ENCODE measurements around the gene TMEM204. TPM values are rescaled to one million over a fixed set of nuclear protein-coding genes. Genes with fewer than 3 reads are reported as not detected.
A peak's percentile ranks its signal among the peaks of the same experiment; 100 is the strongest.

Gene TMEM204
- total and polyA plus RNA-seq, 2 donors (not counting 1 experiment from before 2014, with no cell fraction given) = 0.27 to 2.7 TPM

DNA sequence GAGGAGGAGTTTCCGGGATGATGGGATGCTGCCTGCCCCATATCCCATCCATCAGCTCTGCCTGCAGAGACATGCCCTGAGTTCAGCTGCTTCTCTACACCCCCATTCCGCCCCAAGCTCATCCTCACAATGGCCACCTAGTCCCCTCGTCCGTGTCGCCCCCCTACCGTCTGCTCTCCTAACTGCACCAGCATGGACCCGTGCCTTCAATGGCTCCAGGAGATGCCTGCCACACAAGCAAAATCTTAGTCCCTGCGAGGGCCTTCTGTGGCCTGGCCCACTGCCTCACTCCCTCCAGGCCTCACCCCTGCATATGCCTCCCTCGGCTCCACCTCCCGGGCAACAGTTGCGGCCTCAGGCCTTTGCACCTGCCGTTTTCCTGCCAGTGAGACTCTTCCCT lies 42.1 kb upstream of the TMEM204 start:
- POLR2A ChIA-PET = no interaction called here
- DNase-seq = no peak
- Histone ChIP-seq H3K4me1 (ENCODE audit: control insufficient read depth in 2 of 2, insufficient read depth in 2 of 2, low read length in 2 of 2) (peaks cover 17 to 25% of the 10 kb centered on the region in 2 donors), H4K20me1 (ENCODE audit: control insufficient read depth, insufficient read depth, low read length, poor library complexity, severe bottlenecking) (peaks cover 25% of the 10 kb centered on the region), H3K4me3 (ENCODE audit: control extremely low read depth in 1 of 5, extremely low read depth in 1 of 5, insufficient read depth in 1 of 5, low read depth in 2 of 5, low read length in 4 of 5) (no peak overlapping the region), H3K9me3 (ENCODE audit: control extremely low read depth in 1 of 3, control insufficient read depth in 2 of 3, insufficient read depth in 1 of 3, low read length in 2 of 3) (no peaks in the 10 kb centered on the region), H3K27ac (ENCODE audit: low read length in 2 of 2) (no peak overlapping the region), H3K79me2 (ENCODE audit: control insufficient read depth, insufficient read depth, low read length) (peaks cover 41% of the 10 kb centered on the region), H3K36me3 (replicated peaks in 1 of 2; ENCODE audit: control extremely low read depth in 1 of 2, control insufficient read depth in 1 of 2, extremely low read depth in 1 of 2, insufficient read depth in 2 of 2, low read length in 1 of 2) (peaks cover 0 to 17% of the 10 kb centered on the region in 2 experiments), H3K9ac (ENCODE audit: low read length) (no peak overlapping the region), H2AFZ (ENCODE audit: insufficient read depth, low read depth, low read length, poor library complexity, severe bottlenecking) (no peak overlapping the region), H3K27me3 (replicated peaks in 1 of 4; ENCODE audit: control extremely low read depth in 1 of 4, control insufficient read depth in 3 of 4, insufficient read depth in 4 of 4, low read length in 3 of 4) (no peaks in the 10 kb centered on the region), H3K4me2 (replicated peaks; ENCODE audit: low read depth, low read length, poor library complexity, severe bottlenecking) (no peak overlapping the region)
- Mint-ChIP-seq H3K4me1 (peaks cover 17% of the 10 kb centered on the region), H3K4me3 (peak overlapping the region; percentile 13), H3K9me3 (ENCODE audit: insufficient read depth) (no peaks in the 10 kb centered on the region), H3K27ac (peak overlapping the region; percentile 71), H3K27me3 (no peaks in the 10 kb centered on the region)
- 97% methylated on average over 12 of the region's 12 CpGs for WGBS (ENCODE audit: insufficient coverage)
- ATAC-seq (ENCODE audit: low read depth) = no peak
- TF ChIP-seq EZH2 (IDR thresholded peaks at IDR 0.05; ENCODE audit: borderline replicate concordance, insufficient read depth, low read depth, low read length, poor library complexity, severe bottlenecking) = no peak
- TF ChIP-seq, protein P1, sequence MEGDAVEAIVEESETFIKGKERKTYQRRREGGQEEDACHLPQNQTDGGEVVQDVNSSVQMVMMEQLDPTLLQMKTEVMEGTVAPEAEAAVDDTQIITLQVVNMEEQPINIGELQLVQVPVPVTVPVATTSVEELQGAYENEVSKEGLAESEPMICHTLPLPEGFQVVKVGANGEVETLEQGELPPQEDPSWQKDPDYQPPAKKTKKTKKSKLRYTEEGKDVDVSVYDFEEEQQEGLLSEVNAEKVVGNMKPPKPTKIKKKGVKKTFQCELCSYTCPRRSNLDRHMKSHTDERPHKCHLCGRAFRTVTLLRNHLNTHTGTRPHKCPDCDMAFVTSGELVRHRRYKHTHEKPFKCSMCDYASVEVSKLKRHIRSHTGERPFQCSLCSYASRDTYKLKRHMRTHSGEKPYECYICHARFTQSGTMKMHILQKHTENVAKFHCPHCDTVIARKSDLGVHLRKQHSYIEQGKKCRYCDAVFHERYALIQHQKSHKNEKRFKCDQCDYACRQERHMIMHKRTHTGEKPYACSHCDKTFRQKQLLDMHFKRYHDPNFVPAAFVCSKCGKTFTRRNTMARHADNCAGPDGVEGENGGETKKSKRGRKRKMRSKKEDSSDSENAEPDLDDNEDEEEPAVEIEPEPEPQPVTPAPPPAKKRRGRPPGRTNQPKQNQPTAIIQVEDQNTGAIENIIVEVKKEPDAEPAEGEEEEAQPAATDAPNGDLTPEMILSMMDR (IDR thresholded peaks at IDR 0.05) = no peak
- CTCF ChIA-PET = interaction anchor here (1.4 kb wide), 1 partner anchor 33 kb away, joined by 4 read pairs; no protein-coding TSS in a partner anchor
- intact Hi-C loops (cut with micrococcal nuclease) = loop anchor here (5.0 kb wide), 1 partner anchor 121 kb away; the partner anchor contains the start of genes CRAMP1 and IFT140
